Stimulated activated effector memory CD8-positive, alpha-beta T cell treated with anti-CD3 and anti-CD28 coated beads, Interleukin-12 subunit alpha, Interleukin-12 subunit beta, amount 100 ng/mL, for 72 hours (primary cell): ENCODE measurements around the gene GUCA1A.

ENCODE experiments used
- ATAC-seq: fragments of 150-1000 bp; cut with Tn5 transposase; 2 replicates; pipeline ENCODE4 v1.10.0; 2021
- DNase-seq, 2 donors: peaks; one replicate each; pipeline ENCODE4 v3.0.0; 2021 to 2022; ENCODE audit warnings: low spot score in 2 of 2
- H3K27ac Mint-ChIP-seq: one replicate; pipeline ENCODE4 v1.8.0; 2022; ENCODE audit warnings: mild to moderate bottlenecking, mixed read lengths
- H3K36me3 Mint-ChIP-seq: one replicate; pipeline ENCODE4 v1.8.0; 2022; ENCODE audit warnings: mild to moderate bottlenecking, mixed read lengths
- H3K4me1 Mint-ChIP-seq: one replicate; pipeline ENCODE4 v1.8.0; 2022; ENCODE audit warnings: mixed read lengths
- H3K4me3 Mint-ChIP-seq: one replicate; pipeline ENCODE4 v1.8.0; 2022; ENCODE audit warnings: mild to moderate bottlenecking, mixed read lengths
- H3K9me3 Mint-ChIP-seq: one replicate; pipeline ENCODE4 v1.8.0; 2022; ENCODE audit warnings: mixed read lengths

GUCA1A gene

DNA sequence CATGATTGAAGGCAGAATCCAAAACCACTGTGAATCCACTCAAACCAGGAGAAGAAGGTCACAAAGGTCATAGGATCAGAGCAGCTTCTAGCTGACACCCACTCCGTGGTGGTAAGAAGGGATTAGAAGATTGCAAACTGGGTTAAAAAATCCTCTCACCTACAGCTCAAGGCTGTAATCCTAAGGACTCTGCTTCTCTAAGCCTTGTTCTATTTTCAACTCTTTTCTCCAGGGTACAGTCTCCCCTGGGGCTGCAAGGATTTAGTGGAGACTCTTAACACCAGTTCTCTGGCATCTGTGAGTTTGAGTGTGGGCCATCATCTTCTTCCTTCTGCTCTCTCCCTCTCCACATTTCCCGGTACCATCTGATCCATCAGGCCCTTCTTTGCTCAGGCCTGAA is at the start of gene GUCA1A:
Gene GUCA1A, plus strand, starts transcription at position 264 of the 400 bp plus-strand sequence. CDS start 250 bp downstream, outside the sequence.
- Mint-ChIP-seq H3K27ac (no peak within 1 kb of the TSS), H3K36me3 (no peaks in the 10 kb centered on the region), H3K9me3 (no peaks in the 10 kb centered on the region), H3K4me1 (no peaks in the 10 kb centered on the region), H3K4me3 (no peak within 1 kb of the TSS)
- DNase-seq = no peak
- no peak for ATAC-seq

DNA sequence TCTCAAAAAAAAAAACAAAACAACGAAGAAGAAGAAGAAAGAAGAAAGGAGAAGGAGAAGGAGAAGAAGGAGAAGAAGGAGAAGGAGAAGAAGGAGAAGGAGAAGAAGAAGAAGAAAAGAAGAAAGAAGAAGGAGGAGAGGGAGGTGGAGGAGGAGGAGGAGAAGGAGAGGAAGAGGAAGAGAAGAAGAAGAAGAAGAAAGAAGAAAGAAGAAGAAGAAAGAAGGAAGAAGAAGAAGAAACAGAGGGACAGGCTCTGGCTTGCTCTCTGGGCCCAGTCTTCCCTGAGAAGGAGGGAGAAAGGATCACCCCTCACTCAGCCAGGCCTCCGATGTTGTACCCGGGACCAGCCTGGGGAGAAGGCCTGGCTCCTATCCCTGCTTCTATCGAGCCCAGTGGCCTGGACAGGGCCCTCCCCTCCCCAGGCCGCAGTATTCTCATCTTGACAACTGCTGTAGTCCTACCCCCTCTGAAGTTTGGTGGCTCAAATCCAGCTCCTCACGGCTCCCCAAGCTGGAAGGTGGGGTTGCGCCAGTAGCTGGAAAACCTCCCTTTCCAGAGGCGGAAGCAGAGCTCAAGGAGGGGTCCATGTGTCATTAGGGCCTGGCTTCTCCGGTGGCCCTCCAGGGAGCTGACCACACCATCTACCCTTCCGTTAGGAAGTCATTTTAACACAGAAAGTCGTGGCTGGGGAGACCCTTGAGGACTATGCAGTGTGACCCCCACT is 49.6 kb upstream of the GUCA1A start:
- H3K9me3 Mint-ChIP-seq = no peaks in the 10 kb centered on the region
- peak overlapping the region; percentile 55 for H3K27ac Mint-ChIP-seq
- H3K4me3 Mint-ChIP-seq = no peak overlapping the region
- no peak for DNase-seq
- no peak for ATAC-seq
- no peaks in the 10 kb centered on the region for H3K36me3 Mint-ChIP-seq
- no peaks in the 10 kb centered on the region for H3K4me1 Mint-ChIP-seq

DNA sequence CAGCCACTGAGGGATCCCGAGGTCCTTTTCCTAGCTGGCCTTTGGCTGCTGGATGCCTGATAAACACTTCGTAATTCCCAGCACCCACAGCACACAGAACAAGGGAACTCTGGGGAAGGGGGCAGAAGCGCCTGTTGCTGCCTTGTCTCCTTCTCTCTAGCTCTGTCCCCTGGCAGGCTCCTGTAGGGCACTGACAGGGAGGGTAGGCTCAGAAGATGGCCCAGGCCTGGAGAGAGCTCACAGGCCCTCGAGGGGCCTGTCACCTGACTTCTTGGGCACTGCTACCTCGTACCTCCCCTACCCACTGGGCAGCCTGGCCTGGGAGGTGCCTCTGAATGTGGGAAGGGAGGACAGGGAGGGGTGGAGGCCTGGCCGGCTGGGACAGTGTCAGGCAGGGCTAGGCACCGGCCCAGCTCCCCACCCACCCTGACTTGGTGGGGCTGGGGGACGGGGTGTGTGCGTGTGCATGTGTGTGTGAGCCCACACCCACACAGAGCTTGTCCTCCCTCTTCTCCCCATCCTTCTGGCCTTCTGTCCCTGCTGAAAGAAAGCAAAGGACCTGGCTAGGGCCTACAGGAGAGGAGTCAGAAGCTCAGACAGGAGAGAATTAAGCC is 48.8 kb upstream of the GUCA1A start:
- Mint-ChIP-seq H3K9me3 (no peaks in the 10 kb centered on the region), H3K4me3 (no peak overlapping the region), H3K4me1 (no peaks in the 10 kb centered on the region), H3K27ac (no peak overlapping the region), H3K36me3 (no peaks in the 10 kb centered on the region)
- DNase-seq = no peak
- peak; percentile 38 for ATAC-seq

DNA sequence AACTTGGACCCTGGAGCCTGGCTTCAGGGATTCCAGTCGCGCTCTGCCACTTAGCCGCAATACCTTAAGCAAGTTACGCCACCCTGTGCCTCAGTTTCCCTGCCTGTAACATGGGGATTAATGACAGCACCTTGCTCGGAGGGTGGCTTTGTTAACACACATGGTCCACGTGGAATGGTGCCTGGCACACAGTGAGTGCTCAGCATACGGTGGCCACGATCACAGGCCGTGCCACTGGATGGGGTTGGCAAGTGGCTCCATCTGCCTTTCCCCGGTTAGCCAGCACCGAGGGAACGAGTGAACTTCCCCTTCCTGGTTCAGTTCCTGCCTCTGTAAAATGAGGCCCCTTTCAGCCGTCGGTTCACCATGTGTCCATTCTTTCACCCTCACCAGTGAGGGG is 47.9 kb upstream of the GUCA1A start:
- no peaks in the 10 kb centered on the region for H3K9me3 Mint-ChIP-seq
- H3K4me1 Mint-ChIP-seq = no peaks in the 10 kb centered on the region
- DNase-seq (no peak), ATAC-seq (no peak)
- H3K27ac Mint-ChIP-seq = no peak overlapping the region
- H3K4me3 Mint-ChIP-seq = no peak overlapping the region
- no peaks in the 10 kb centered on the region for H3K36me3 Mint-ChIP-seq

DNA sequence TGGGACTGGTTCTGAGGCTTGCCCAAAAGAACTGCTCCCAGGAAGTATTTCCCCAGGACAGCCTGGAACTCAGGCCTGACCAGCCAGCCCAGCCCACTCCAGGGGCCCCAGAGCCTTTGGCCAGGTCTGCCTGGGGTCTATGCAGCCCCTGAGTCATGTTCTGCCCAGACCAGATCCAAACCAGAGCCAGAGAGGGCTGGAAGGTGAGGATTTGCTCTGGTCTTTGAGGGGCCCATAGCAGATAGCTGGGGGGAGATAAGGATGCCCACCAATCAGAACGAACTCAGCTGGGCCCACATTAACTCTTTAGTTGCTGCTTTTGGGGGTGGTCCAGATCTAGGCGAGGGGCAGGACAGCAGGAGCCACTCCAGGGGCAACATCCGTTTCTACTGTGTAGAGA is 47.5 kb upstream of the GUCA1A start:
- no peaks in the 10 kb centered on the region for H3K4me1 Mint-ChIP-seq
- DNase-seq (no peak), ATAC-seq (no peak)
- no peaks in the 10 kb centered on the region for H3K36me3 Mint-ChIP-seq
- no peak overlapping the region for H3K4me3 Mint-ChIP-seq
- no peak overlapping the region for H3K27ac Mint-ChIP-seq
- H3K9me3 Mint-ChIP-seq = no peaks in the 10 kb centered on the region

DNA sequence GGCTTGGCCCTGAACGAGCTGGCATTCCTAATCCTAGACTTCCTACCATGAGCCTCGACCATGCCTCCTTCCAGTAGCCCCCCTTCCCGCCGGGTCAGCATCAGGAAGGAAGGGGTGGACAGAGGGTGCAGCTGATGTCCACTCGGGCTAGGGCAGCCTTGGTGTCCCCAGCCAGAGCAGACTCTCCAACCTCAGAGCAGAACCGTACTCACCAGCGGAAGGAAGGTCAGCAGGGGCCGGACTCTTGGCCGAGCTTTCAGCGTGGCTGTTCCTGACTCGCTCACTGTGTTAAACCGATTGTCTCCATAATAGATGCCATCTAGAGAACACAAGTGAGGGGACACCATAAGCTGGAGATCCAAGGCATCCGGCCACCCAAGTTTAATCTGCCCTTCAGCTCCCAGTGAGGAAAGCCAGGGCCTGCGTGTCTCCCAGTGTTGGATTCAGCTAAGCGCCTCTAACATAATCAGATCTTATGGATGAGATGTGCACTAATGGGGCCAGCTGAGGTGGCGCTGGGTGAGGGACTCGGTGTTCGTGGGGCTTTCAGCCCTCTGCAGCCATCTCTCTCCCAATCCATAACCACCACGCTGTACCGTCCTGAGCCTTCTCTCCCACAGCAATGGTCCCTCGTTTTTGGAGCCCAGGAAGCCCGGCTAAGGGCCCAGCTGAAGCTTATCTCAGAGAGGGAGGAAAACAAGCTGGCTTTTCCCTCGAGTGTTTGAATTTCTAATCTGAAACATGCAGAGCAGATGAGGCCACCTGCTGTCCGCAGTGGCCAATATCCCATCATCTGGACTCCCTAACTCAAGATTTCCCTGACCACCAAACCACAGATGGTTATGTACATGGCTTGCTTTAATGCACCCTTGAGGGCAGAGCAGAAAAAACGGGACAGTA is 44.5 kb upstream of the GUCA1A start:
- H3K4me3 Mint-ChIP-seq = no peak overlapping the region
- no peak for ATAC-seq
- H3K4me1 Mint-ChIP-seq = no peaks in the 10 kb centered on the region
- H3K36me3 Mint-ChIP-seq = no peaks in the 10 kb centered on the region
- H3K27ac Mint-ChIP-seq = no peak overlapping the region
- DNase-seq = no peak
- H3K9me3 Mint-ChIP-seq = no peaks in the 10 kb centered on the region

DNA sequence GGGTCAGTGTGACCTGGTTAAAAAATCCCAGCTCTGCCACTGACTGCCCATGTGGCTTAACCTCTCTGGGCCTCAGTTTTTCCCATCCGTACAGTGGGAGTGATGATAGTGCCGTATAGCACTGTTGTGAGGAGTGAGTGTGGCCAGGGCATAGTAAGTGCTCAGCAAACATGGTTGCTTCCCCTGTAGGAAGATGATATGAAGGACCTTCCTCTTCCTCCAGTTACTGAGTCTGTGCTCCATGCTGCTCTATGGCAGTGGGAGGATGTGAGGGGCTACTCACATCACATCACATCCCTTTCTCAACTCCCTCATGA is 43.8 kb upstream of the GUCA1A start:
- H3K9me3 Mint-ChIP-seq = no peaks in the 10 kb centered on the region
- no peak overlapping the region for H3K27ac Mint-ChIP-seq
- no peak for DNase-seq
- ATAC-seq = no peak
- H3K4me1 Mint-ChIP-seq = no peaks in the 10 kb centered on the region
- H3K36me3 Mint-ChIP-seq = no peaks in the 10 kb centered on the region
- H3K4me3 Mint-ChIP-seq = no peak overlapping the region

DNA sequence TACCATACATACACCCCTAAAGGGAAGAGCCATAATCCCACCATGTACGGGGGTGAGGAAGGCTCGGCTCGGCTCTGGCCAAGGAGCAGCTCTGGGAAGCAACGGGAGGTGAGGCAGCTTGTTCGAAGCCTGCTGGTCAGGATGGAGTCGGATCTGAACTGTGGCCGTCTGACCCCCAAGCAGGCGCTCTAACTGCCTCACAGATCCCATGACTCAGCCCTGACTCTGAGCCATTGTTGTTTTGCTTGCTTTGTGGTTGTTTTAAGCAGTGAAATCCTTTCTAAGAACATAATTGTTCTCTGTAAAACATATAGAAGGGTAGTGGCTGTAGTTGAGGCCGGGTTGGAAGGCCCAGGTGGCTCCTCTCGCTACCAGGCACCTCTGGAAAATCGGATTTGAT is 41.6 kb upstream of the GUCA1A start:
- H3K9me3 Mint-ChIP-seq = no peaks in the 10 kb centered on the region
- no peak overlapping the region for H3K27ac Mint-ChIP-seq
- ATAC-seq (no peak), DNase-seq (no peak)
- H3K4me1 Mint-ChIP-seq = peaks cover 3% of the 10 kb centered on the region
- no peaks in the 10 kb centered on the region for H3K36me3 Mint-ChIP-seq
- H3K4me3 Mint-ChIP-seq = no peak overlapping the region

DNA sequence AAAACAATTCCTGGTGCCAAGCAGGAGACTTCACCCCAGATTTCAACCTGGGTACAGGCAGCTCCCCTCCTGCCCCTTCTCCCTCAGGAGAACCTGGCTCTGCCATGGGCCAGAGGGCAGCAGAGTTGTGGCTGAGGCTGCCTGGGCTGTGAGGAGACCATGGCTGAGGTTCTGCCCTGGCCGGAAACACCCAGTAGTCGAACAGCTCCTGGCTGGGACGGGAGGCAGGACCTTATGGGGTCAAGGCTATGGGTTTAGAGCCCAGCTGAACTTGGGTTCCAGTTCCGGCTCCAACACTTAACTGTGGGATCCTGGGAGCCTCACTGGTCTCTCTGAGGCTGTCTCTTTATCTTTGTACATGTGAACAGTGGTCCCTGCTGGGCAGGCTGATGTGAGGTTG is 39.2 kb upstream of the GUCA1A start:
- no peak overlapping the region for H3K4me3 Mint-ChIP-seq
- H3K36me3 Mint-ChIP-seq = no peaks in the 10 kb centered on the region
- ATAC-seq (no peak), DNase-seq (no peak)
- no peaks in the 10 kb centered on the region for H3K9me3 Mint-ChIP-seq
- peaks cover 11% of the 10 kb centered on the region for H3K4me1 Mint-ChIP-seq
- no peak overlapping the region for H3K27ac Mint-ChIP-seq

DNA sequence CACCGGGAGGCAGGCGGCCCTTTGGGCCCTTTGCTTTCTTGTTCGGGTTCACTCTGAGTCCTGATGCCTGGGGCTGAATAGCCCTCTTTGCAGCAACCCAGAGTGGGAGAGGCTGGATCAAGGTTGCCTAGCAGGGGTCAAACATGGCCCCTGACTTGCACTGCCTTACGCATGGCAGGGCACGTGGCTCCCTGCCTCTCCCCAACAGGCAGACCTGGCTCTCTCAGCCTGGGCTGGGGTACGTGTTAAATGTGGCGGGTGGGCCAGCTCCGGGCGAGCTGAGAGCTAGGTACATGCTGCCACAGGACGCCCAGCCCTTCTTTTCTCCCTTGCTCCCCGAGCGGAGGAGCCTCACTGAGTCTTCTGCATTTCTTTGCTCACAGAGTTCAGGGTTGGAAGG is 38.0 kb upstream of the GUCA1A start:
- no peak for DNase-seq
- no peak for ATAC-seq
- Mint-ChIP-seq H3K9me3 (no peaks in the 10 kb centered on the region), H3K4me3 (no peak overlapping the region), H3K4me1 (peaks cover 11% of the 10 kb centered on the region), H3K27ac (no peak overlapping the region), H3K36me3 (no peaks in the 10 kb centered on the region)

DNA sequence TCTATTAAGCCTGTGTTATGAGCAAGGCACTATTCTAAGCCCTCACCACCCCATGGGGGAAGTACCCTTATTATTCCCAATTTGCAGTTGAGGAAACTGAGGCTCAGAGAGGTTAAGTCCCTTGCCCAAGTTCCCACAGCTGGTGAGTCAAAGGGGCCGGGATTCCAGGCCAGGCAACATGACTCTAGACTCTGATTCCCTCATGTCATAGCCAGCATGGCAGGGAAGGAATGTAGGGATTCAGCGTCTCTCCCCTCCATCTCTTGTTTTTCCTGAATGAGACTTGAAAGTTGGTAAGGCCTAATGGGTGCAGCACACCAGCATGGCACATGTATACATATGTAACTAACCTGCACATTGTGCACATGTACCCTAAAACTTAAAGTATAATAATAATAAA is 37.4 kb upstream of the GUCA1A start:
- Mint-ChIP-seq H3K4me3 (no peak overlapping the region), H3K27ac (no peak overlapping the region), H3K9me3 (no peaks in the 10 kb centered on the region), H3K36me3 (no peaks in the 10 kb centered on the region), H3K4me1 (peaks cover 11% of the 10 kb centered on the region)
- ATAC-seq (no peak), DNase-seq (no peak)

DNA sequence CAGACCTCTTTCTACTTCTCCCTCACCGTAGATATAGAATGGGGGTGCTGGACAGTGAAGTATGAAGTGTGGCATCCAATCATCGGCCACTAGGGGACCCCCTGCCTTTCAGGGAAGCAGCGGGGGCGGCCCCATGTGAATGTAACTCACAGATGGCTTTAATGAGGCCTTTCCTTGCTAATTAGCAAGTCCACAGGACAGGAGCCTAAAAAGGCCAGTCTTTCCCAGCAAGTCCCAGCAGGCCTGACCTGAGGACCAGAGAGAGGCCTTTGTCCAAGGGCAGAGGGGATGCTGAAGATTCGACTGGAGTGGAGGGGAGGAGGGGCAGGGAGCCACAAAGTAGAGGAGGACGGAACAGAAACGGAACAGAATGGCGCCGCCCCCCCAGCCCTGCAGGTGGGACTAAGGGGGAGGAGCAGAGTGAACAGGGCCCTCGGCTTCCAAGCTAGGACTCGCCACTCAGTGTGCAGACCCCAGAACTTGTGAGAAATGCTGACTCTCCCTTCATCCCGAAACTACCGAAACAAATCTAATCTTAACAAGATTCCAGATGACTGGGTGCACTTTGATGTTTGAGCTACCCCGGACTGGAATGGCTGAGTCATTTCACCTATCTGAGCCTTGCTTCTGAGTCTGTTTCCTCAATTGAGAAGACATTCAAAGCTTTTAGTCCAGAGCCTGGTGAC is 36.5 kb upstream of the GUCA1A start:
- no peaks in the 10 kb centered on the region for H3K36me3 Mint-ChIP-seq
- H3K4me3 Mint-ChIP-seq = no peak overlapping the region
- no peaks in the 10 kb centered on the region for H3K9me3 Mint-ChIP-seq
- H3K4me1 Mint-ChIP-seq = peaks cover 11% of the 10 kb centered on the region
- DNase-seq (peak in 1 of 2 donors; percentile 64), ATAC-seq (peak; percentile 52)
- peak overlapping the region; percentile 78 for H3K27ac Mint-ChIP-seq

DNA sequence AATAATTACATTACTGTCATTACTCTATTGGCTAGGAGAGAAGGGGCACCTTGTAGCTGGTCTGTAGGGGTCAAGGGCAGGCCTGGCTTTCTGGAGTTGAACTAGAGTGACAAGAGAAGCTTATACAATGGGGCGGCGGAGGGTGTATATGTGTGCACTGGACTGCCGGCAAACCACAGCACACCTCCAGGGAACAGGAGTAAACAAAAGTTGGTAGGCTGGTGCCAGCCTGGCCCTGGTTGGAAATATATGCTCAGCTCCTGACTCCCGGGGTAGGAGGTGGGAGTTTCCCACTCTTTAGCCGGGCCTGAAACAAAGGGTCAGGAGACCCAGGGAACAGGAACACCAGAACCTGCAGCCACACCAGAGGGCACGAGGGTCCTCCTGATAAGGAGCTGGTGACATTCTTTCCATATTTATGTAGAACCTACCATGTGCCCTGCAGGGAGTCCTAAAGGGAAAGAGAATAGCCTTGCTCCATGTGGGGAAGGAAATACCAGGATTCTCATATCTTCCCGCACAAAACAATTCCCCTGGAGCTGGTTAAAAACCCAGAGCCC is 35.9 kb upstream of the GUCA1A start:
- H3K36me3 Mint-ChIP-seq = no peaks in the 10 kb centered on the region
- no peak for ATAC-seq
- DNase-seq = no peak
- peak overlapping the region; percentile 78 for H3K27ac Mint-ChIP-seq
- peaks cover 11% of the 10 kb centered on the region for H3K4me1 Mint-ChIP-seq
- H3K9me3 Mint-ChIP-seq = no peaks in the 10 kb centered on the region
- H3K4me3 Mint-ChIP-seq = no peak overlapping the region

DNA sequence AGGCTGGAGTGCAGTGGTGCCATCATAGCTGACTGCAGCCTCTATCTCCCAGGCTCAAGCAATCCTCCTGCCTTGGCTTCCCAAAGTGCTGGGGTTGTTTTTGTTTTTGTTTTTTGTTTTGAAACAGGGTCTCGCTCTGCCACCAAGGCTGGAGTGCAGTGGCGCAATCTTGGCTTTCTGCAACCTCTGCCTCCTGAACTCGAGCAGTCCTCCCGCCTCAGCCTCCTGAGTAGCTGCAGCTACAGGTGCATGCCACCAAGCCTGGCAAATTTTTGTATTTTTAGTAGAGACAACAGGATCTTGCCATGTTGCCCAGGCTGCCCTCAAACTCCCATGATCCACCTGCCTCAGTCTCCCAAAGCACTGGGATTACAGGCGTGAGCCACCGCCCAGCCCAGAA is 35.0 kb upstream of the GUCA1A start:
- H3K36me3 Mint-ChIP-seq = no peaks in the 10 kb centered on the region
- ATAC-seq (no peak), DNase-seq (no peak)
- H3K9me3 Mint-ChIP-seq = no peaks in the 10 kb centered on the region
- H3K4me1 Mint-ChIP-seq = peaks cover 17% of the 10 kb centered on the region
- H3K27ac Mint-ChIP-seq = no peak overlapping the region
- H3K4me3 Mint-ChIP-seq = no peak overlapping the region
